ENCODE data around the gene TBCCD1. TPM values are rescaled to one million over a fixed set of nuclear protein-coding genes. Genes with fewer than 3 reads are reported as not detected.

TBCCD1 gene
- 9.6 TPM for polyA plus RNA-seq (2013, experiment 1 of 2)
- 9.2 TPM for polyA plus RNA-seq (2013, experiment 2 of 2)

DNA sequence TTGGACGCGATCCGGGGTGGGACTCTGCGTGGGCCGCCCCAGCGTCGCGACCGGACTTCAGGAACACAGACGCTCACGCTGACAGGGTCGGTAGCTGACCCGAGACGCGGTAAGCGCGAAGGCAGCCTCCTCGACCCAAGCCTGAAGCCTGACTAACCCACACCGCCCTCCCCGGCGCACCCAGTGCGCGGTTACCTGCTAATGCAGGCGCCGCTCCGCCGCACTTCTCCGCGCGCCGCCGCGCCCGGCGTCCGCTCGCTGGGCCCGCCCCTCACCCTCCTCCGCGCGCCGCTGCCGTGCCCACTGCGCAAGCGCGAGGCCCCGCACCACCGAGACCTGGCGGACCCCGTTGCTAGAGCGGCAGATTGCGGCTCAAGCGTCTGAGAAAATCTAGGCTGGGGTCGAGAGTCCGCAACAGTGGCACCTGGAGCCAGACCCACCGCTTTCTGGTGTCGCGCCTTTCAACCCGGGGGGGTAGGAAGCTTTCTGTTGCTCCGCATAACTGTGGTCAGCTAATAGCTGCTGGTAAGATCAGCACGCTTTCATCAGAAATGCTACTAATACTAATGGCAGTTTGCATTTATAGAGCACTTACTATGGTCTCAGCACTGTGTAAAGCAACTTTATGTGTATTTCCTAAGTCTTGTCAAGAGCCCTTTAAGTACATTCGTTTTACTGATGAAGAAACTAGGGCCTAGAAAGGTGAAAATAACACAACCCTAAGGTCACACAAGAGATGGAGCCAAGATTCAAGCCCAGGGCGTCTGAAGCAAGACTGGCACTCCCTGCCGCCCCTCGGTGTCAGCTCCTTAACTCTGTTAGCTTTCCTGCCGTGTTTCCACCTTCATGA, at the start of gene TBCCD1:
Gene TBCCD1 (minus strand): TSS at position 268 of the 850 bp plus-strand sequence. CDS start 3,010 bp downstream, outside the sequence.
- H3K4me2 ChIP-seq (ENCODE audit: insufficient read depth, low read length, poor library complexity, severe bottlenecking) = peak within 1 kb of the TSS; percentile 78
- peak within 1 kb of the TSS; percentile 98 for H3K9ac ChIP-seq (ENCODE audit: low read depth, low read length, poor library complexity)
- H4K91ac ChIP-seq (ENCODE audit: low read depth, low read length, poor library complexity) = no peak within 1 kb of the TSS
- WGBS, 2 donors (ENCODE audit: extremely low coverage in 2 of 2, insufficient read length in 2 of 2, insufficient replicate concordance in 1 of 2) = no CpG with 5 or more reads among the region's 66 CpGs
- H3K36me3 ChIP-seq (replicated peaks in 1 of 2; ENCODE audit: control insufficient read depth in 2 of 2, insufficient read depth in 2 of 2, low read length in 2 of 2) = peaks cover 0 to 20% of the 10 kb centered on the region in 2 donors
- peak within 1 kb of the TSS; percentile 94 for H2BK15ac ChIP-seq (ENCODE audit: low read length)
- H3K4me1 ChIP-seq (ENCODE audit: control insufficient read depth in 2 of 2, insufficient read depth in 1 of 2, low read depth in 1 of 2, low read length in 2 of 2) = peaks cover 6 to 10% of the 10 kb centered on the region in 2 donors
- H2AFZ ChIP-seq (ENCODE audit: low read length) = peak within 1 kb of the TSS; percentile 99
- DNase-seq (ENCODE audit: low spot score) = peak; percentile 94
- peaks cover 8% of the 10 kb centered on the region for H3K79me1 ChIP-seq (ENCODE audit: low read depth, low read length)
- H2BK120ac ChIP-seq (ENCODE audit: low read depth, low read length) = no peak within 1 kb of the TSS
- peak within 1 kb of the TSS; percentile 100 for H3K23ac ChIP-seq (ENCODE audit: low read depth, low read length, poor library complexity)
- H2AK5ac ChIP-seq (ENCODE audit: low read depth, low read length) = peak within 1 kb of the TSS; percentile 41
- H3K9me3 ChIP-seq (replicated peaks in 1 of 2; ENCODE audit: control insufficient read depth in 2 of 2, insufficient read depth in 1 of 2, low read depth in 1 of 2, low read length in 2 of 2) = no peaks in the 10 kb centered on the region
- no peaks in the 10 kb centered on the region for H3K27me3 ChIP-seq (ENCODE audit: control insufficient read depth in 3 of 3, insufficient read depth in 3 of 3, low read depth in 1 of 3, low read length in 3 of 3)
- H3K4me3 ChIP-seq (ENCODE audit: low read length in 2 of 2) = peak within 1 kb of the TSS; percentile 99
- no peak within 1 kb of the TSS for H4K8ac ChIP-seq (ENCODE audit: low read depth, low read length)
- H3K4ac ChIP-seq (ENCODE audit: low read length) = no peak within 1 kb of the TSS
- H2BK5ac ChIP-seq (ENCODE audit: low read length) = peak within 1 kb of the TSS; percentile 40
- H3K27ac ChIP-seq (replicated peaks; ENCODE audit: low read length) = peak within 1 kb of the TSS; percentile 75
- peak within 1 kb of the TSS; percentile 23 for H3K14ac ChIP-seq (ENCODE audit: low read length)
- peak within 1 kb of the TSS; percentile 95 for H3K18ac ChIP-seq (ENCODE audit: low read length)
- no peak within 1 kb of the TSS for H2BK12ac ChIP-seq (ENCODE audit: low read length)

- Histone ChIP-seq H3K18ac (ENCODE audit: low read length) (no peak overlapping the region), H3K4ac (ENCODE audit: low read length) (no peak overlapping the region), H2AK5ac (ENCODE audit: low read depth, low read length) (no peak overlapping the region)
Observed at GRCh38 chr3:186616299-186616617, 49.1 kb upstream of the TBCCD1 start.

DNA sequence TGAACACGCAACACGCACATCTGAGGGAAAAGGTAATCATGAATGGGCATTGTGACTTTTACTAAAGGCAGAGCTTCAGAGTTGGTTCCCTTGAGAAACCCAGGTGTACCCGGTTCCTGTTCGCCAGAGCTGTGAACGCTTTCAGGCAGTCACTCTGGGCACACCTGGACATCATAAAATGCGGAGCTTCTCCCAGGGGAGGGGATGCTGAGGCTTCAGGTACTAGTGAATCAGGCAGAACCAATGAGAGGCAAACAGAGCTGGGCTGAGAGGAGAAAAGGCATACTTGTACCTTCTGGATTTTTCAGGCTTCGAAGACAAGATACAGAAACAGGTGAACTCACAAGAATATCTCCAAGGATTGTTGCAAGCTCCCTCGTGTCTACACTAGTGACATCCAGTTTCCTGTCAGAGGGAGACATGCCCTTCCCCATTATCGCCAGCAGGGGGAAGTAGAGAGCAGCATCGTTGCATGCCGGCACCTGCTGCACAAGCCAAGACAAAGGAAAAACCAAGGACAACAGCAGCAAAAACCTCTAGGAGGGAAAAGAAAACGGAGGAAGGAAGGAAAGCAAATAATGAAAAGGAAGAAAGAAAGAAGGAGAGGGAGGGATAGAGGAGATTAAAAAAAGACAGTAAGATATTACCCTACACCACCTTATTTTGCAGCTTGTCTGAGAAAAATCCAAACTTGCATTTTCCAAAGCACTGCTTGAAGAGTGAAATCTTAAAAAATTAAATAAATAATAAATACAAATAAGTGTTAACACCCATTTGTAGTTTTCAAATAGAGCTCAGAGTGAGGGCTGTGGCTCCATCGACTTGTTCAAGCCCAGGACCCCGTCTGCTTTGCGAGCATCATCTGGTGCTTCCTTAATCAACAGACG, 47.7 kb upstream of the TBCCD1 start:
- Histone ChIP-seq H3K27me3 (ENCODE audit: control insufficient read depth in 3 of 3, insufficient read depth in 3 of 3, low read depth in 1 of 3, low read length in 3 of 3) (peaks cover 0 to 36% (median 0%) of the 10 kb centered on the region in 3 experiments), H3K4me2 (ENCODE audit: insufficient read depth, low read length, poor library complexity, severe bottlenecking) (no peak overlapping the region), H2BK5ac (ENCODE audit: low read length) (no peak overlapping the region), H3K4me3 (ENCODE audit: low read length in 2 of 2) (no peak overlapping the region), H3K36me3 (replicated peaks in 1 of 2; ENCODE audit: control insufficient read depth in 2 of 2, insufficient read depth in 2 of 2, low read length in 2 of 2) (no peaks in the 10 kb centered on the region), H2AK5ac (ENCODE audit: low read depth, low read length) (no peak overlapping the region), H2AFZ (ENCODE audit: low read length) (peak overlapping the region; percentile 69), H4K91ac (ENCODE audit: low read depth, low read length, poor library complexity) (peak overlapping the region; percentile 24), H3K9me3 (replicated peaks in 1 of 2; ENCODE audit: control insufficient read depth in 2 of 2, insufficient read depth in 1 of 2, low read depth in 1 of 2, low read length in 2 of 2) (no peaks in the 10 kb centered on the region), H3K18ac (ENCODE audit: low read length) (peak overlapping the region; percentile 73), H3K27ac (replicated peaks; ENCODE audit: low read length) (no peak overlapping the region), H3K9ac (ENCODE audit: low read depth, low read length, poor library complexity) (no peak overlapping the region), H3K79me1 (ENCODE audit: low read depth, low read length) (no peaks in the 10 kb centered on the region), H4K8ac (ENCODE audit: low read depth, low read length) (no peak overlapping the region), H3K23ac (ENCODE audit: low read depth, low read length, poor library complexity) (no peak overlapping the region), H2BK12ac (ENCODE audit: low read length) (no peak overlapping the region), H2BK15ac (ENCODE audit: low read length) (peak overlapping the region; percentile 76), H3K4me1 (ENCODE audit: control insufficient read depth in 2 of 2, insufficient read depth in 1 of 2, low read depth in 1 of 2, low read length in 2 of 2) (no peaks in the 10 kb centered on the region), H3K4ac (ENCODE audit: low read length) (no peak overlapping the region), H3K14ac (ENCODE audit: low read length) (no peak overlapping the region), H2BK120ac (ENCODE audit: low read depth, low read length) (no peak overlapping the region)
- DNase-seq (ENCODE audit: low spot score) = peak; percentile 86
- WGBS, 2 donors (ENCODE audit: extremely low coverage in 2 of 2, insufficient read length in 2 of 2, insufficient replicate concordance in 1 of 2) = no CpG with 5 or more reads among the region's 16 CpGs

More at GRCh38 chr3:186616299-186616617, 49.1 kb upstream of the TBCCD1 start:
- Histone ChIP-seq H3K36me3 (replicated peaks in 1 of 2; ENCODE audit: control insufficient read depth in 2 of 2, insufficient read depth in 2 of 2, low read length in 2 of 2) (no peaks in the 10 kb centered on the region), H3K27me3 (ENCODE audit: control insufficient read depth in 3 of 3, insufficient read depth in 3 of 3, low read depth in 1 of 3, low read length in 3 of 3) (peaks cover 0 to 36% (median 0%) of the 10 kb centered on the region in 3 experiments), H3K14ac (ENCODE audit: low read length) (no peak overlapping the region), H3K23ac (ENCODE audit: low read depth, low read length, poor library complexity) (no peak overlapping the region), H2BK12ac (ENCODE audit: low read length) (no peak overlapping the region), H3K4me1 (ENCODE audit: control insufficient read depth in 2 of 2, insufficient read depth in 1 of 2, low read depth in 1 of 2, low read length in 2 of 2) (no peaks in the 10 kb centered on the region), H3K9me3 (replicated peaks in 1 of 2; ENCODE audit: control insufficient read depth in 2 of 2, insufficient read depth in 1 of 2, low read depth in 1 of 2, low read length in 2 of 2) (no peaks in the 10 kb centered on the region), H3K4me3 (ENCODE audit: low read length in 2 of 2) (no peak overlapping the region), H2AFZ (ENCODE audit: low read length) (no peak overlapping the region), H2BK120ac (ENCODE audit: low read depth, low read length) (no peak overlapping the region), H2BK5ac (ENCODE audit: low read length) (no peak overlapping the region), H3K4me2 (ENCODE audit: insufficient read depth, low read length, poor library complexity, severe bottlenecking) (no peak overlapping the region), H3K79me1 (ENCODE audit: low read depth, low read length) (no peaks in the 10 kb centered on the region), H4K8ac (ENCODE audit: low read depth, low read length) (no peak overlapping the region), H3K27ac (replicated peaks; ENCODE audit: low read length) (no peak overlapping the region), H3K9ac (ENCODE audit: low read depth, low read length, poor library complexity) (no peak overlapping the region), H4K91ac (ENCODE audit: low read depth, low read length, poor library complexity) (no peak overlapping the region), H2BK15ac (ENCODE audit: low read length) (no peak overlapping the region)
- DNase-seq (ENCODE audit: low spot score) = no peak
- WGBS, 2 donors (ENCODE audit: extremely low coverage in 2 of 2, insufficient read length in 2 of 2, insufficient replicate concordance in 1 of 2) = no CpG with 5 or more reads among the region's 8 CpGs

DNA sequence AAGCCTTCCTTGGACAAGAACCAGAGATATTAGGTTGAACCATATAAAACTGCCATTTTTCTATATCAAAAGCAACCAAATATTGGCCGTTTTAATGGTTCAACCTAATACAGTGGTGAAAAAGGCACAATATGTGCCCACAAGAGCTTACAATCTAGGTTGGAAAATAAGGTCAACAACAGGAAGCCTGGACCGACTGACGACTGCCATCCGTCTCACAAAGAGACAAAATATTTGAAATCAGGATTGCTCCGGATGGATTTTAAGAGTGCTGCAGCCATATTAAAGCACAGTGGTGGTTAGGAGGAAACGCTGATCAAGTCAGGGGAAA, 47.1 kb upstream of the TBCCD1 start:
- no peak overlapping the region for H2BK5ac ChIP-seq (ENCODE audit: low read length)
- H3K27ac ChIP-seq (replicated peaks; ENCODE audit: low read length) = no peak overlapping the region
- H2AFZ ChIP-seq (ENCODE audit: low read length) = peak overlapping the region; percentile 69
- H2BK120ac ChIP-seq (ENCODE audit: low read depth, low read length) = no peak overlapping the region
- no peak overlapping the region for H3K4me2 ChIP-seq (ENCODE audit: insufficient read depth, low read length, poor library complexity, severe bottlenecking)
- H3K23ac ChIP-seq (ENCODE audit: low read depth, low read length, poor library complexity) = no peak overlapping the region
- no peaks in the 10 kb centered on the region for H3K36me3 ChIP-seq (replicated peaks in 1 of 2; ENCODE audit: control insufficient read depth in 2 of 2, insufficient read depth in 2 of 2, low read length in 2 of 2)
- no peak overlapping the region for H2BK15ac ChIP-seq (ENCODE audit: low read length)
- H4K8ac ChIP-seq (ENCODE audit: low read depth, low read length) = no peak overlapping the region
- peaks cover 0 to 36% (median 0%) of the 10 kb centered on the region in 3 experiments for H3K27me3 ChIP-seq (ENCODE audit: control insufficient read depth in 3 of 3, insufficient read depth in 3 of 3, low read depth in 1 of 3, low read length in 3 of 3)
- WGBS, 2 donors (ENCODE audit: extremely low coverage in 2 of 2, insufficient read length in 2 of 2, insufficient replicate concordance in 1 of 2) = no CpG with 5 or more reads among the region's 6 CpGs
- no peaks in the 10 kb centered on the region for H3K79me1 ChIP-seq (ENCODE audit: low read depth, low read length)
- H3K4me3 ChIP-seq (ENCODE audit: low read length in 2 of 2) = no peak overlapping the region
- no peak overlapping the region for H3K14ac ChIP-seq (ENCODE audit: low read length)
- no peaks in the 10 kb centered on the region for H3K9me3 ChIP-seq (replicated peaks in 1 of 2; ENCODE audit: control insufficient read depth in 2 of 2, insufficient read depth in 1 of 2, low read depth in 1 of 2, low read length in 2 of 2)
- no peak overlapping the region for H2BK12ac ChIP-seq (ENCODE audit: low read length)
- H3K18ac ChIP-seq (ENCODE audit: low read length) = no peak overlapping the region
- no peak overlapping the region for H3K4ac ChIP-seq (ENCODE audit: low read length)
- no peak overlapping the region for H3K9ac ChIP-seq (ENCODE audit: low read depth, low read length, poor library complexity)
- H3K4me1 ChIP-seq (ENCODE audit: control insufficient read depth in 2 of 2, insufficient read depth in 1 of 2, low read depth in 1 of 2, low read length in 2 of 2) = no peaks in the 10 kb centered on the region
- H2AK5ac ChIP-seq (ENCODE audit: low read depth, low read length) = no peak overlapping the region
- H4K91ac ChIP-seq (ENCODE audit: low read depth, low read length, poor library complexity) = no peak overlapping the region
- DNase-seq (ENCODE audit: low spot score) = no peak

Data from neuronal stem cell (in vitro differentiated cells).